C4-2B (cell line): ENCODE data around the gene KRTAP10-12.

Experiments
- H3K27ac ChIP-seq: fragments of 450-650 bp; 2 replicates; pipeline ENCODE4 v1.5.1; 2017
- CTCF ChIP-seq: fragments of 450-650 bp; conservative IDR thresholded peaks from 2 replicates; pipeline ENCODE4 v1.5.1; 2017; ENCODE audit warnings: mild to moderate bottlenecking
- ZFX ChIP-seq: fragments of 450-650 bp; IDR thresholded peaks from 2 replicates; pipeline ENCODE4 v1.6.1; 2017

KRTAP10-12 gene

GRCh38 chr21:44702973-44703730 is 6.2 kb downstream of the KRTAP10-12 start:
- no peak overlapping the region for H3K27ac ChIP-seq
- TF ChIP-seq ZFX, result no peak
- TF ChIP-seq CTCF, result no peak

DNA sequence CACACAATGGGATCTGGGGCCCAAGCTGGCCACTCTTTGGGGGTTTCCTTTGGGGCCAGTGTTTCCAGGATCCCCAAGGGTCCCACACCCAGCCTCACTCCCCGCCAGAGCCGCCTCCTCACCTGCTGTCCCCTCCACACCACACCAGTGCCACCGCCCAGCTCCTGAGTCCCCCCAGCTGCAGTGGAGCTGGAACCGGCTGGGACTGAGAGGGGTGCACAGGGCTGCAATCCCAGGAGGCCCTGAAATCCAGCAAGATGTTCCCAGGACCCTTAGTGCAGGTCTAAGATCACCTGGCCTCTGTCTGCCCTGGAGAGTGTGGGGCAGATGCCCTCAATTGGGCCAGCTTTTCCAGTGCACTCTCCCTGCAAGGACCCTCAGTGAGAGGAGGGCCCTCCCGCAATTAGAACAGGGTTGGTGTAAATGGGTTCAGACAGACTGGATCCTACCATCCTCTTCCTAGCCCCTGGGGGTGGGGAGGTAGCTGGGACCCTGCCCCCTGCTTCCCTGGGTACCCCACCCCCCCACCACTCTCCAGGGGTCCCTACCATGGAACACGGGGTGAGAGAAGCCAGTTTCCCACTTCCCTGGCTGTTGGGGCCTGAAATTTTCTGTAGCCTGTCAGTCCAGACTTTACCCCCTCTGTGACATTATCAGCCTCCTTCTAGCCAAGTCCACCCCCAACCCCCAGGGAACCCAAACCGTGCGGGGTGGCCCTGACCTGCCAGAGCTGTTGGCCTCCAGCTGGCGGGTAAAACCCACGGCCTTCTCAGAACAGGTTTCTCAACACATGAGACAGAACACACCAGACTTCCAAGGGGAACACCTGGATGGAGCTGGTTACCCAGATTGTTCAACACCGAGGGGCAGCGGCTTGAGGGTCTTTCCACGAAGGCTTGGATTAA is 7.0 kb downstream of the KRTAP10-12 start:
- no peak overlapping the region for H3K27ac ChIP-seq
- TF ChIP-seq CTCF, result no peak

- H3K27ac ChIP-seq, result no peak overlapping the region
- TF ChIP-seq ZFX, result no peak
- TF ChIP-seq CTCF, result no peak
Observed at GRCh38 chr21:44704636-44705001, 7.6 kb downstream of the KRTAP10-12 start.

DNA sequence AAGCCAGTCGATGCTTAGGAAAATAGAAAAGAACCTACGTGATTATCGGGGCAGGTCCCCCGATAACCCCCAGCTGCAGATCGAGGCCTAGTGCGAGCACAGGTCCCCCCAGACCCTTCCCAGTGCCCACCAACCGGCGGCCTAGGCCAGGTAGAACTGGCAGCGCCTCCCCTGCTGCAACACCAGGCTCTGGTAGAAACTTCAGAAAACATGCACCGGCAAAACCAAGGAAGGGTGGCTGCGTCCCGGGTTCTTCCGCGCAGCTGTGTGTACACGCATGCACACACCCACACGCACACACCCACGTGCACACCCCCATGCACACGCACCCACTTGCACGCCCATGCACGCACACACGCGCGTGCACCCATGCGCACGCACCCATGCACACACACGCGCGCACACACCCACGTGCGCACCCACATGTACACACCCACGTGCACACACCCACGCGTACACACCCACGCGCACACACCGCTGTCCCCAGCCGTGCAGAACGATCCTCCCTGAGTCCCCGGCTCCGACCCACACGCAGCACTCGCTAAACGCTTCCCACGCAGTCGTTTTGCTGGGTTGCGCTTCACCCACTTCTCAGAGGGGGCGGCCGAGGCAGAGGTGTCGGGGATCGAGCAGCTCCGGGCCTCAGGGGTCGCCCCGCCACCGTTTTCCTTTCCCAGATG is 9.2 kb downstream of the KRTAP10-12 start:
- H3K27ac ChIP-seq, result no peak overlapping the region

GRCh38 chr21:44706706-44707581 is 10.0 kb downstream of the KRTAP10-12 start:
- no peak overlapping the region for H3K27ac ChIP-seq
- TF ChIP-seq ZFX (no peak), CTCF (no peak)

More for the DNA sequence above, 9.2 kb downstream of the KRTAP10-12 start:
- TF ChIP-seq ZFX (no peak), CTCF (no peak)

DNA sequence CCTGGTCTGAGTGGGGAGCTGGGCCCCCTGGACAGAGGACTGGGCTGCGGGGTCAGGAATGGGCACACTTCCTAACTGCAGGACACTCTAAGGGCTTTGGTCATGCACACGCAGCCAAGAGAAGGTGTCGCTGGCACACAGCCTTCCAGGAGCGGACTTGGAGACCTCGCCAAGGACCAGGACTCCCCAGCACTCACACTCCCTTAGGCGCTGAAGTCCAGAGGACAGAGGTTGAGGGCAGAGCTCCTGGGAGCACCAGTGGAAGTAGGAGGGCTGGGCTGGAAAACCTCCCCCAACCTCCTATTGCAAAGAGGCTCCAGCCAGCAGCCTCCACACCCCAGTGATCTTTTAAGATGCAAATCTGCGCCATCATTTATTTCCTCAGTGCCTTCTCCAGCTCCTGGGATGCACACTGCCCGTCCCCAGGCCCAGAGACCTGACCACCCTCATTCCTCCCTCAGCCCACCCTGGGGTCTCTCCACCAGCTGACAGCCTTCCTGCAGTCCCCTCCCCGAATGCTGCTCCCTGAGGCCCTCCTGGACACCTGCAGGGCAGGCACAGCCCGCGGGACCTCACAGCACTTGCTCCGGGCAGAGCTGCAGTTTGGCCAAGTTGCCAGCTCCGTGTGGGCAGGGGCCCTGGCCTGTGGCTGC is 11.4 kb downstream of the KRTAP10-12 start:
- TF ChIP-seq ZFX, result no peak
- no peak for TF ChIP-seq CTCF
- no peak overlapping the region for H3K27ac ChIP-seq
